ENCODE results near the gene DOCK6. TPM values are rescaled to one million over a fixed set of nuclear protein-coding genes. Genes with fewer than 3 reads are reported as not detected.

DOCK6 gene
- total RNA-seq, 1 experiment from 2014 or later, result 88.8 TPM

DNA sequence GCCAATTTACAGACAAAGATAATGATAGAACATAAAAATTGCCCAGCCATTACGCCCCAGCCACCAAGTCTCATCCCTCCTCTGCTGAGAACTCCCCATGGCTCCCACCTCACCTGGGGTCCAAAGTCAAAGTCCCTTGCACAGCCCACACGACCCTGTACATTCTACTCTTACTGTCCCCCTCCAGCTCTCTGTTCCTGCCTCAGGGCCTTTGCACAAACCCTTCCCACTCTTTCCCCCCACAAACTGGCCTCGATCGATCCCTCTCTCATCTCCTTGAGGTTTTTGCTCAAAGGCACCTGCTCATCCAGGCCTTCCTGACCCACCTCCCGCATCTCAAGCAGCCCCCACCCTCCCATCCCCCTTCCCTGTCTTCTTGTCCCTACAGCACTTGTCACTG lies 1.3 kb downstream of the DOCK6 start:
- TF ChIP-seq JUN (CRISPR knock-in tag; IDR thresholded peaks at IDR 0.05) (no peak), FOXP1 (CRISPR knock-in tag; IDR thresholded peaks at IDR 0.05; ENCODE audit: borderline replicate concordance) (no peak), GTF2I (CRISPR knock-in tag; conservative IDR thresholded peaks at IDR 0.05) (peak; percentile 76), RORB (CRISPR knock-in tag; IDR thresholded peaks at IDR 0.05) (no peak), ZNF263 (CRISPR knock-in tag; IDR thresholded peaks at IDR 0.05; ENCODE audit: low read depth) (no peak), TEAD4 (CRISPR knock-in tag; IDR thresholded peaks at IDR 0.05) (no peak)
- TF ChIP-seq, protein P1, sequence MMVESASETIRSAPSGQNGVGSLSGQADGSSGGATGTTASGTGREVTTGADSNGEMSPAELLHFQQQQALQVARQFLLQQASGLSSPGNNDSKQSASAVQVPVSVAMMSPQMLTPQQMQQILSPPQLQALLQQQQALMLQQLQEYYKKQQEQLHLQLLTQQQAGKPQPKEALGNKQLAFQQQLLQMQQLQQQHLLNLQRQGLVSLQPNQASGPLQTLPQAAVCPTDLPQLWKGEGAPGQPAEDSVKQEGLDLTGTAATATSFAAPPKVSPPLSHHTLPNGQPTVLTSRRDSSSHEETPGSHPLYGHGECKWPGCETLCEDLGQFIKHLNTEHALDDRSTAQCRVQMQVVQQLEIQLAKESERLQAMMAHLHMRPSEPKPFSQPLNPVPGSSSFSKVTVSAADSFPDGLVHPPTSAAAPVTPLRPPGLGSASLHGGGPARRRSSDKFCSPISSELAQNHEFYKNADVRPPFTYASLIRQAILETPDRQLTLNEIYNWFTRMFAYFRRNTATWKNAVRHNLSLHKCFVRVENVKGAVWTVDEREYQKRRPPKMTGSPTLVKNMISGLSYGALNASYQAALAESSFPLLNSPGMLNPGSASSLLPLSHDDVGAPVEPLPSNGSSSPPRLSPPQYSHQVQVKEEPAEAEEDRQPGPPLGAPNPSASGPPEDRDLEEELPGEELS (CRISPR knock-in tag; IDR thresholded peaks at IDR 0.05), result no peak
- TF ChIP-seq, protein P2, sequence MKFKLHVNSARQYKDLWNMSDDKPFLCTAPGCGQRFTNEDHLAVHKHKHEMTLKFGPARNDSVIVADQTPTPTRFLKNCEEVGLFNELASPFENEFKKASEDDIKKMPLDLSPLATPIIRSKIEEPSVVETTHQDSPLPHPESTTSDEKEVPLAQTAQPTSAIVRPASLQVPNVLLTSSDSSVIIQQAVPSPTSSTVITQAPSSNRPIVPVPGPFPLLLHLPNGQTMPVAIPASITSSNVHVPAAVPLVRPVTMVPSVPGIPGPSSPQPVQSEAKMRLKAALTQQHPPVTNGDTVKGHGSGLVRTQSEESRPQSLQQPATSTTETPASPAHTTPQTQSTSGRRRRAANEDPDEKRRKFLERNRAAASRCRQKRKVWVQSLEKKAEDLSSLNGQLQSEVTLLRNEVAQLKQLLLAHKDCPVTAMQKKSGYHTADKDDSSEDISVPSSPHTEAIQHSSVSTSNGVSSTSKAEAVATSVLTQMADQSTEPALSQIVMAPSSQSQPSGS (CRISPR knock-in tag; IDR thresholded peaks at IDR 0.05; ENCODE audit: borderline replicate concordance, low read depth), result no peak
- Mint-ChIP-seq H3K27ac (peak overlapping the region; percentile 63; the same call in 1 of the 2 replicates), H3K36me3 (no peaks in the 10 kb centered on the region), H3K4me1 (peaks cover 20% of the 10 kb centered on the region), H3K27me3 (ENCODE audit: low read depth) (no peaks in the 10 kb centered on the region; the same call in 1 of the 2 replicates), H3K9me3 (no peaks in the 10 kb centered on the region), H3K4me3 (peak overlapping the region; percentile 64)
- POLR2A ChIA-PET, result no interaction called here
- CTCF ChIA-PET, result interaction anchor here (0.8 to 1.3 kb wide), 3 partner anchors 17 to 100 kb away, joined by 3 to 12 read pairs (median 3); no protein-coding TSS in a partner anchor
- DNase-seq (ENCODE audit: low spot score) (no peak), ATAC-seq (no peak)

DNA sequence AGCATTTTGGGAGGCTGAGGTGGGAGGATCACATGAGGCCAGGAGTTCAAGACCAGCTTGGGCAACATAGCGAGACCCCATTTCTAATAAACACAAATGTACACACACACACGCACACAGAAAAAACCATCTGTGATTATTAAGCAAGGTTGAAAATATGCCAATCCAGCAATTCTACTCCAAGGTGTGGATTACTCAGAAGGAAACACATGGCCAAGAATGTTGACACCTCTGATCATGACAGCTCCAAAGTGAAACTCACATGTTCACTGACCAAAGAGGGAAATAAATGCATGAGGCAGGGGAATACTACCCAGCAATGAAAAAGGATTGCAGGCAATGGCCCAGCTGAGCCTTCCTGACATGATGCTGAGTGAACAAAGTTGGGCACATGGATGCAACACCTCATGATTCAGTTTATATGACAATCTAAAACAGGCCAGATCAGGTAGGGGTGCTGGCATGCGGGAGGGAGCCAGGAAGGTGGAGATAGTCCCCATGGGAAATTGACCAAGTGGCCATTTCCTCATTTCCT lies 4.4 kb downstream of the DOCK6 start:
- peaks cover 8% of the 10 kb centered on the region for H3K4me1 Mint-ChIP-seq
- ATAC-seq (no peak), DNase-seq (ENCODE audit: low spot score) (no peak)
- ChIA-PET POLR2A (no interaction called here), CTCF (no interaction called here)
- H3K9me3 Mint-ChIP-seq, result no peaks in the 10 kb centered on the region
- TF ChIP-seq, protein P3, sequence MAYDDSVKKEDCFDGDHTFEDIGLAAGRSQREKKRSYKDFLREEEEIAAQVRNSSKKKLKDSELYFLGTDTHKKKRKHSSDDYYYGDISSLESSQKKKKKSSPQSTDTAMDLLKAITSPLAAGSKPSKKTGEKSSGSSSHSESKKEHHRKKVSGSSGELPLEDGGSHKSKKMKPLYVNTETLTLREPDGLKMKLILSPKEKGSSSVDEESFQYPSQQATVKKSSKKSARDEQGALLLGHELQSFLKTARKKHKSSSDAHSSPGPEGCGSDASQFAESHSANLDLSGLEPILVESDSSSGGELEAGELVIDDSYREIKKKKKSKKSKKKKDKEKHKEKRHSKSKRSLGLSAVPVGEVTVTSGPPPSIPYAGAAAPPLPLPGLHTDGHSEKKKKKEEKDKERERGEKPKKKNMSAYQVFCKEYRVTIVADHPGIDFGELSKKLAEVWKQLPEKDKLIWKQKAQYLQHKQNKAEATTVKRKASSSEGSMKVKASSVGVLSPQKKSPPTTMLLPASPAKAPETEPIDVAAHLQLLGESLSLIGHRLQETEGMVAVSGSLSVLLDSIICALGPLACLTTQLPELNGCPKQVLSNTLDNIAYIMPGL (CRISPR knock-in tag; IDR thresholded peaks at IDR 0.05), result no peak
- TF ChIP-seq ZNF396 (CRISPR knock-in tag; IDR thresholded peaks at IDR 0.05; ENCODE audit: borderline replicate concordance) (no peak), GTF2I (CRISPR knock-in tag; conservative IDR thresholded peaks at IDR 0.05) (0 out of 2 replicates have a peak, but pooled peaks have one; percentile 43), ZNF219 (CRISPR knock-in tag; IDR thresholded peaks at IDR 0.05; ENCODE audit: borderline replicate concordance) (no peak), ZBTB21 (CRISPR knock-in tag; IDR thresholded peaks at IDR 0.05; ENCODE audit: borderline replicate concordance) (no peak)
- TF ChIP-seq, protein P4, sequence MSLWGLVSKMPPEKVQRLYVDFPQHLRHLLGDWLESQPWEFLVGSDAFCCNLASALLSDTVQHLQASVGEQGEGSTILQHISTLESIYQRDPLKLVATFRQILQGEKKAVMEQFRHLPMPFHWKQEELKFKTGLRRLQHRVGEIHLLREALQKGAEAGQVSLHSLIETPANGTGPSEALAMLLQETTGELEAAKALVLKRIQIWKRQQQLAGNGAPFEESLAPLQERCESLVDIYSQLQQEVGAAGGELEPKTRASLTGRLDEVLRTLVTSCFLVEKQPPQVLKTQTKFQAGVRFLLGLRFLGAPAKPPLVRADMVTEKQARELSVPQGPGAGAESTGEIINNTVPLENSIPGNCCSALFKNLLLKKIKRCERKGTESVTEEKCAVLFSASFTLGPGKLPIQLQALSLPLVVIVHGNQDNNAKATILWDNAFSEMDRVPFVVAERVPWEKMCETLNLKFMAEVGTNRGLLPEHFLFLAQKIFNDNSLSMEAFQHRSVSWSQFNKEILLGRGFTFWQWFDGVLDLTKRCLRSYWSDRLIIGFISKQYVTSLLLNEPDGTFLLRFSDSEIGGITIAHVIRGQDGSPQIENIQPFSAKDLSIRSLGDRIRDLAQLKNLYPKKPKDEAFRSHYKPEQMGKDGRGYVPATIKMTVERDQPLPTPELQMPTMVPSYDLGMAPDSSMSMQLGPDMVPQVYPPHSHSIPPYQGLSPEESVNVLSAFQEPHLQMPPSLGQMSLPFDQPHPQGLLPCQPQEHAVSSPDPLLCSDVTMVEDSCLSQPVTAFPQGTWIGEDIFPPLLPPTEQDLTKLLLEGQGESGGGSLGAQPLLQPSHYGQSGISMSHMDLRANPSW (CRISPR knock-in tag; conservative IDR thresholded peaks at IDR 0.05; ENCODE audit: low read depth), result no peak
- no peak overlapping the region for H3K27ac Mint-ChIP-seq
- no peak overlapping the region for H3K4me3 Mint-ChIP-seq
- H3K36me3 Mint-ChIP-seq, result no peaks in the 10 kb centered on the region
- H3K27me3 Mint-ChIP-seq (ENCODE audit: low read depth), result no peaks in the 10 kb centered on the region

DNA sequence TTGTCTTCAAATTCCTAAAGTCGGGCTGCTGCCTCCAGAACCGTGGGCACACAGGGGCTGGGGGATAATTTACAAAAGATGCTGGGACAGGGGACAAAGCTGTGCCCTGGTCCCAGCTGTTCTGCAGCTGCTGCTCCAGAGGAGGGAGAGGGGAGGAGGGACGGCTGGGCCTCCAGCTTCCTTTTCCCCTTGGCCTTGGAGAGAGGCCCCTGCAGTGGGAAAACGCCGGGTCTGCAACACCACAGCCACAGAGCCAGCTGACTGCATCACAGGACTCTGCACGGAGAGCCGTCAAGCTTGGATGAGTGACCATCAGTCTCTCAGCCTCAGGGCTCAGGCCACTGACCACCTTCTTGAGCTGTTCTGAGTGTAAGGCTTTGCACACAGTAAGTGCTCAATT lies 6.1 kb downstream of the DOCK6 start:
- peak; percentile 30; the same call in 1 of the 2 replicates for ATAC-seq
- no peak overlapping the region for H3K27ac Mint-ChIP-seq
- H3K36me3 Mint-ChIP-seq, result peaks cover 2% of the 10 kb centered on the region; the same call in 1 of the 2 replicates
- H3K27me3 Mint-ChIP-seq (ENCODE audit: low read depth), result no peaks in the 10 kb centered on the region
- CTCF ChIA-PET, result interaction anchor here (0.8 to 2.7 kb wide), 7 partner anchors 13 to 226 kb away, joined by 3 to 9 read pairs (median 4); partner anchors contain the start of gene PRKCSH
- H3K4me1 Mint-ChIP-seq, result peaks cover 6% of the 10 kb centered on the region
- DNase-seq (ENCODE audit: low spot score), result no peak
- H3K4me3 Mint-ChIP-seq, result no peak overlapping the region
- H3K9me3 Mint-ChIP-seq, result no peaks in the 10 kb centered on the region
- POLR2A ChIA-PET, result interaction anchor here (1.2 kb wide), 1 partner anchor 11 kb away, joined by 3 read pairs; no protein-coding TSS in a partner anchor
- TF ChIP-seq, protein P5, sequence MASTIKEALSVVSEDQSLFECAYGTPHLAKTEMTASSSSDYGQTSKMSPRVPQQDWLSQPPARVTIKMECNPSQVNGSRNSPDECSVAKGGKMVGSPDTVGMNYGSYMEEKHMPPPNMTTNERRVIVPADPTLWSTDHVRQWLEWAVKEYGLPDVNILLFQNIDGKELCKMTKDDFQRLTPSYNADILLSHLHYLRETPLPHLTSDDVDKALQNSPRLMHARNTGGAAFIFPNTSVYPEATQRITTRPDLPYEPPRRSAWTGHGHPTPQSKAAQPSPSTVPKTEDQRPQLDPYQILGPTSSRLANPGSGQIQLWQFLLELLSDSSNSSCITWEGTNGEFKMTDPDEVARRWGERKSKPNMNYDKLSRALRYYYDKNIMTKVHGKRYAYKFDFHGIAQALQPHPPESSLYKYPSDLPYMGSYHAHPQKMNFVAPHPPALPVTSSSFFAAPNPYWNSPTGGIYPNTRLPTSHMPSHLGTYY (CRISPR knock-in tag; IDR thresholded peaks at IDR 0.05), result no peak
- TF ChIP-seq, protein P6, sequence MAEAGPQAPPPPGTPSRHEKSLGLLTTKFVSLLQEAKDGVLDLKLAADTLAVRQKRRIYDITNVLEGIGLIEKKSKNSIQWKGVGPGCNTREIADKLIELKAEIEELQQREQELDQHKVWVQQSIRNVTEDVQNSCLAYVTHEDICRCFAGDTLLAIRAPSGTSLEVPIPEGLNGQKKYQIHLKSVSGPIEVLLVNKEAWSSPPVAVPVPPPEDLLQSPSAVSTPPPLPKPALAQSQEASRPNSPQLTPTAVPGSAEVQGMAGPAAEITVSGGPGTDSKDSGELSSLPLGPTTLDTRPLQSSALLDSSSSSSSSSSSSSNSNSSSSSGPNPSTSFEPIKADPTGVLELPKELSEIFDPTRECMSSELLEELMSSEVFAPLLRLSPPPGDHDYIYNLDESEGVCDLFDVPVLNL (CRISPR knock-in tag; IDR thresholded peaks at IDR 0.05; ENCODE audit: borderline replicate concordance, low read depth), result no peak
- TF ChIP-seq ZNF416 (CRISPR knock-in tag; IDR thresholded peaks at IDR 0.05) (no peak), NR2C2 (CRISPR knock-in tag; IDR thresholded peaks at IDR 0.05) (no peak), NFE2L1 (CRISPR knock-in tag; IDR thresholded peaks at IDR 0.05) (no peak)

Measured in WTC11 (cell line).